B cell (primary cell): ENCODE results near the gene RCC1.

Source experiments
- EZH2 ChIP-seq: IDR thresholded peaks from 2 replicates; pipeline ENCODE4 v1.6.1; 2012; ENCODE audit warnings: borderline replicate concordance, low read depth, mild to moderate bottlenecking, moderate library complexity, low read length; ENCODE audit not compliant: insufficient read depth, poor library complexity, severe bottlenecking
- TF ChIP-seq, protein P1 (sequence below): fragments of 200-600 bp; IDR thresholded peaks from one replicate; pipeline ENCODE4 v1.8.0; 2022; ENCODE audit warnings: antibody characterized with exemption, mild to moderate bottlenecking

DNA sequence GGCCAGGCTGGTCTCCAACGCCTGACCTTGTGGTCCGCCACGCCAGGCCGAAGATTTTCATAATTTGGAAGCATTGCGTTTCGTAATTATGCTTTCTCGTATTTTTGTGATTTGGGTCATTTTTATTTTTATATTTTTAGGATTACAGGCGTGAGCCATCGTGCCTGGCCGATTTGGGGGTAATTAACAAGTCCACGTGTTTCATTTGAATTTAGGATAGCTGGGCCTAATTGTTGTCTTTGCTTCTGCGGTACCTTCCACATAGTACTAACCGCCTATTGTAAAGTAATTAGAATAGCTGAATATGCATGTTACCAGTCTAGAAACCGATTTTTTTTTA is 1.0 kb downstream of the RCC1 start:
- TF ChIP-seq, protein P1, sequence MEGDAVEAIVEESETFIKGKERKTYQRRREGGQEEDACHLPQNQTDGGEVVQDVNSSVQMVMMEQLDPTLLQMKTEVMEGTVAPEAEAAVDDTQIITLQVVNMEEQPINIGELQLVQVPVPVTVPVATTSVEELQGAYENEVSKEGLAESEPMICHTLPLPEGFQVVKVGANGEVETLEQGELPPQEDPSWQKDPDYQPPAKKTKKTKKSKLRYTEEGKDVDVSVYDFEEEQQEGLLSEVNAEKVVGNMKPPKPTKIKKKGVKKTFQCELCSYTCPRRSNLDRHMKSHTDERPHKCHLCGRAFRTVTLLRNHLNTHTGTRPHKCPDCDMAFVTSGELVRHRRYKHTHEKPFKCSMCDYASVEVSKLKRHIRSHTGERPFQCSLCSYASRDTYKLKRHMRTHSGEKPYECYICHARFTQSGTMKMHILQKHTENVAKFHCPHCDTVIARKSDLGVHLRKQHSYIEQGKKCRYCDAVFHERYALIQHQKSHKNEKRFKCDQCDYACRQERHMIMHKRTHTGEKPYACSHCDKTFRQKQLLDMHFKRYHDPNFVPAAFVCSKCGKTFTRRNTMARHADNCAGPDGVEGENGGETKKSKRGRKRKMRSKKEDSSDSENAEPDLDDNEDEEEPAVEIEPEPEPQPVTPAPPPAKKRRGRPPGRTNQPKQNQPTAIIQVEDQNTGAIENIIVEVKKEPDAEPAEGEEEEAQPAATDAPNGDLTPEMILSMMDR, result no peak
- TF ChIP-seq EZH2, result no peak
